Measurements from ENCODE around the gene GNAS-AS1. TPM values are rescaled to one million over a fixed set of nuclear protein-coding genes. Genes with fewer than 3 reads are reported as not detected.

GNAS-AS1 gene
- total and polyA plus RNA-seq, 2 donors = 0.32 to 0.76 TPM

- no peaks in the 10 kb centered on the region for H3K36me3 ChIP-seq (ENCODE audit: control insufficient read depth in 2 of 2, insufficient read depth in 2 of 2, low read length in 1 of 2)
- 79% methylated on average over 10 of the region's 10 CpGs for WGBS
- H3K4me3 ChIP-seq (ENCODE audit: low read length in 2 of 2) = no peak overlapping the region
- no peak for DNase-seq (ENCODE audit: low read depth in 6 of 9, low spot score in 9 of 9)
- no peak overlapping the region for H3K27ac ChIP-seq (ENCODE audit: low read depth in 1 of 2, low read length in 1 of 2)
- H3K27me3 ChIP-seq (ENCODE audit: control insufficient read depth in 2 of 2, insufficient read depth in 1 of 2, low read length in 1 of 2) = peaks cover 0 to 6% of the 10 kb centered on the region in 2 donors
- H3K9me3 ChIP-seq (ENCODE audit: control insufficient read depth in 2 of 2, insufficient read depth in 1 of 2, low read length in 1 of 2) = no peaks in the 10 kb centered on the region
- H3K4me1 ChIP-seq (ENCODE audit: control insufficient read depth in 2 of 2, insufficient read depth in 2 of 2, low read length in 2 of 2) = no peaks in the 10 kb centered on the region
Observed at GRCh38 chr20:58790454-58790853, 60.2 kb downstream of the GNAS-AS1 start.

- no peaks in the 10 kb centered on the region for H3K9me3 ChIP-seq (ENCODE audit: control insufficient read depth in 2 of 2, insufficient read depth in 1 of 2, low read length in 1 of 2)
- no peak overlapping the region for H3K4me3 ChIP-seq (ENCODE audit: low read length in 2 of 2)
- H3K36me3 ChIP-seq (ENCODE audit: control insufficient read depth in 2 of 2, insufficient read depth in 2 of 2, low read length in 1 of 2) = no peaks in the 10 kb centered on the region
- 80% methylated on average over 15 of the region's 15 CpGs for WGBS
- peaks cover 0 to 9% of the 10 kb centered on the region in 2 donors for H3K27me3 ChIP-seq (ENCODE audit: control insufficient read depth in 2 of 2, insufficient read depth in 1 of 2, low read length in 1 of 2)
- no peak overlapping the region for H3K27ac ChIP-seq (ENCODE audit: low read depth in 1 of 2, low read length in 1 of 2)
- H3K4me1 ChIP-seq (ENCODE audit: control insufficient read depth in 2 of 2, insufficient read depth in 2 of 2, low read length in 2 of 2) = no peaks in the 10 kb centered on the region
- no peak for DNase-seq (ENCODE audit: low read depth in 6 of 9, low spot score in 9 of 9)
Observed at GRCh38 chr20:58788896-58789544, 61.7 kb downstream of the GNAS-AS1 start.

- Histone ChIP-seq H3K4me3 (ENCODE audit: low read length in 2 of 2) (no peak overlapping the region), H3K9me3 (ENCODE audit: control insufficient read depth in 2 of 2, insufficient read depth in 1 of 2, low read length in 1 of 2) (no peaks in the 10 kb centered on the region), H3K4me1 (ENCODE audit: control insufficient read depth in 2 of 2, insufficient read depth in 2 of 2, low read length in 2 of 2) (no peaks in the 10 kb centered on the region), H3K27me3 (ENCODE audit: control insufficient read depth in 2 of 2, insufficient read depth in 1 of 2, low read length in 1 of 2) (peaks cover 0 to 9% of the 10 kb centered on the region in 2 donors), H3K27ac (ENCODE audit: low read depth in 1 of 2, low read length in 1 of 2) (no peak overlapping the region), H3K36me3 (ENCODE audit: control insufficient read depth in 2 of 2, insufficient read depth in 2 of 2, low read length in 1 of 2) (no peaks in the 10 kb centered on the region)
- WGBS = 92% methylated on average over 25 of the region's 25 CpGs
- DNase-seq (ENCODE audit: low read depth in 6 of 9, low spot score in 9 of 9) = no peak
Observed at GRCh38 chr20:58787211-58788005, 63.3 kb downstream of the GNAS-AS1 start.

GRCh38 chr20:58784321-58785074 lies 66.2 kb downstream of the GNAS-AS1 start:
- no peak for DNase-seq (ENCODE audit: low read depth in 6 of 9, low spot score in 9 of 9)
- Histone ChIP-seq H3K27ac (ENCODE audit: low read depth in 1 of 2, low read length in 1 of 2) (no peak overlapping the region), H3K4me1 (ENCODE audit: control insufficient read depth in 2 of 2, insufficient read depth in 2 of 2, low read length in 2 of 2) (no peaks in the 10 kb centered on the region), H3K36me3 (ENCODE audit: control insufficient read depth in 2 of 2, insufficient read depth in 2 of 2, low read length in 1 of 2) (no peaks in the 10 kb centered on the region), H3K27me3 (ENCODE audit: control insufficient read depth in 2 of 2, insufficient read depth in 1 of 2, low read length in 1 of 2) (peaks cover 0 to 8% of the 10 kb centered on the region in 2 donors), H3K9me3 (ENCODE audit: control insufficient read depth in 2 of 2, insufficient read depth in 1 of 2, low read length in 1 of 2) (no peaks in the 10 kb centered on the region), H3K4me3 (ENCODE audit: low read length in 2 of 2) (no peak overlapping the region)
- 86% methylated on average over 15 of the region's 15 CpGs for WGBS

GRCh38 chr20:58783511-58784011 lies 67.1 kb downstream of the GNAS-AS1 start:
- H3K36me3 ChIP-seq (ENCODE audit: control insufficient read depth in 2 of 2, insufficient read depth in 2 of 2, low read length in 1 of 2) = no peaks in the 10 kb centered on the region
- peaks cover 0 to 8% of the 10 kb centered on the region in 2 donors for H3K27me3 ChIP-seq (ENCODE audit: control insufficient read depth in 2 of 2, insufficient read depth in 1 of 2, low read length in 1 of 2)
- WGBS = 91% methylated on average over 12 of the region's 12 CpGs
- no peak overlapping the region for H3K27ac ChIP-seq (ENCODE audit: low read depth in 1 of 2, low read length in 1 of 2)
- H3K9me3 ChIP-seq (ENCODE audit: control insufficient read depth in 2 of 2, insufficient read depth in 1 of 2, low read length in 1 of 2) = no peaks in the 10 kb centered on the region
- H3K4me1 ChIP-seq (ENCODE audit: control insufficient read depth in 2 of 2, insufficient read depth in 2 of 2, low read length in 2 of 2) = no peaks in the 10 kb centered on the region
- no peak for DNase-seq (ENCODE audit: low read depth in 6 of 9, low spot score in 9 of 9)
- no peak overlapping the region for H3K4me3 ChIP-seq (ENCODE audit: low read length in 2 of 2)

GRCh38 chr20:58781138-58781537 lies 69.6 kb downstream of the GNAS-AS1 start:
- Histone ChIP-seq H3K27me3 (ENCODE audit: control insufficient read depth in 2 of 2, insufficient read depth in 1 of 2, low read length in 1 of 2) (peaks cover 0 to 11% of the 10 kb centered on the region in 2 donors), H3K27ac (ENCODE audit: low read depth in 1 of 2, low read length in 1 of 2) (no peak overlapping the region)

GRCh38 chr20:58778760-58779159 lies 71.9 kb downstream of the GNAS-AS1 start:
- no peaks in the 10 kb centered on the region for H3K36me3 ChIP-seq (ENCODE audit: control insufficient read depth in 2 of 2, insufficient read depth in 2 of 2, low read length in 1 of 2)
- H3K9me3 ChIP-seq (ENCODE audit: control insufficient read depth in 2 of 2, insufficient read depth in 1 of 2, low read length in 1 of 2) = no peaks in the 10 kb centered on the region
- H3K4me1 ChIP-seq (ENCODE audit: control insufficient read depth in 2 of 2, insufficient read depth in 2 of 2, low read length in 2 of 2) = no peaks in the 10 kb centered on the region
- 52% methylated on average over 9 of the region's 9 CpGs for WGBS
- H3K27ac ChIP-seq (ENCODE audit: low read depth in 1 of 2, low read length in 1 of 2) = no peak overlapping the region
- peaks cover 0 to 6% of the 10 kb centered on the region in 2 donors for H3K27me3 ChIP-seq (ENCODE audit: control insufficient read depth in 2 of 2, insufficient read depth in 1 of 2, low read length in 1 of 2)
- DNase-seq (ENCODE audit: low read depth in 6 of 9, low spot score in 9 of 9) = peak in 1 of 9 donors; percentile 4
- H3K4me3 ChIP-seq (ENCODE audit: low read length in 2 of 2) = no peak overlapping the region

More at GRCh38 chr20:58781138-58781537, 69.6 kb downstream of the GNAS-AS1 start:
- DNase-seq (ENCODE audit: low read depth in 6 of 9, low spot score in 9 of 9) = no peak
- Histone ChIP-seq H3K4me1 (ENCODE audit: control insufficient read depth in 2 of 2, insufficient read depth in 2 of 2, low read length in 2 of 2) (no peaks in the 10 kb centered on the region), H3K4me3 (ENCODE audit: low read length in 2 of 2) (no peak overlapping the region), H3K9me3 (ENCODE audit: control insufficient read depth in 2 of 2, insufficient read depth in 1 of 2, low read length in 1 of 2) (no peaks in the 10 kb centered on the region), H3K36me3 (ENCODE audit: control insufficient read depth in 2 of 2, insufficient read depth in 2 of 2, low read length in 1 of 2) (no peaks in the 10 kb centered on the region)
- WGBS = 89% methylated on average over 4 of the region's 4 CpGs

- Histone ChIP-seq H3K27me3 (ENCODE audit: control insufficient read depth in 2 of 2, insufficient read depth in 1 of 2, low read length in 1 of 2) (peaks cover 0 to 6% of the 10 kb centered on the region in 2 donors), H3K9me3 (ENCODE audit: control insufficient read depth in 2 of 2, insufficient read depth in 1 of 2, low read length in 1 of 2) (no peaks in the 10 kb centered on the region), H3K4me1 (ENCODE audit: control insufficient read depth in 2 of 2, insufficient read depth in 2 of 2, low read length in 2 of 2) (no peaks in the 10 kb centered on the region), H3K36me3 (ENCODE audit: control insufficient read depth in 2 of 2, insufficient read depth in 2 of 2, low read length in 1 of 2) (no peaks in the 10 kb centered on the region), H3K4me3 (ENCODE audit: low read length in 2 of 2) (no peak overlapping the region), H3K27ac (ENCODE audit: low read depth in 1 of 2, low read length in 1 of 2) (no peak overlapping the region)
- DNase-seq (ENCODE audit: low read depth in 6 of 9, low spot score in 9 of 9) = no peak
- WGBS = 87% methylated on average over 7 of the region's 7 CpGs
Observed at GRCh38 chr20:58777657-58778056, 73.0 kb downstream of the GNAS-AS1 start.
